Hematopoietic multipotent progenitor cell treated with erythropoietin and hydrocortisone succinate and interleukin-3 and kit ligand, for 4 days (in vitro differentiated cells): ENCODE results near the gene ALS2.
"Not testable (repeated sequence)": the region's sequence is repeated elsewhere in the genome, so short reads cannot be mapped to it uniquely, and the experiment has no call there.

ENCODE experiments used
- DNase-seq: peaks from one replicate; pipeline ENCODE4 v3.0.0-alpha.2; 2015

ALS2 gene

GRCh38 chr2:201780674-201781493 lies at the start of gene ALS2:
Gene ALS2 (minus strand): TSS chr2:201780933. CDS start chr2:201768885, 12,048 bp downstream.
- DNase-seq, result peak; percentile 98

- no peak for DNase-seq
These were observed 47.5 kb upstream of the ALS2 start for GRCh38 chr2:201828220-201828619.

GRCh38 chr2:201827621-201828020 lies 46.9 kb upstream of the ALS2 start:
- DNase-seq, result no peak

DNA sequence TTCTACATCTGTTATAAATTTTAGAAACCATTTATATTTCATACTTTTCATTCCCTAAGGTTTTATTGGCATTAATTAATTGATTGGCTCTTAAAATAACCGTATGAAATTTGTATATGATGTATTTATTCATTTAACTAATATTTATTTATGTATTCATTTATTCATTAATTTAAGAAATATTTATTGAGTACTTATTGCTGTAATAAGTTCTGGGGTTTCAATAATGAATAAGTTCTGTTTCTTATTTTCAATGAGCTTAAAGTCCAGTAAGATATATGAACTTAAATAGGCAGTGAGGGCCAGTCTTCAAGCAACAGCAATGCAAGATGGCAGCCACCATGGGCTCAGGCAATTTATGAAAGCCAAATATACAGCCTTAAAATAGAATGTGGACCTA lies 43.5 kb upstream of the ALS2 start:
- DNase-seq, result no peak

DNA sequence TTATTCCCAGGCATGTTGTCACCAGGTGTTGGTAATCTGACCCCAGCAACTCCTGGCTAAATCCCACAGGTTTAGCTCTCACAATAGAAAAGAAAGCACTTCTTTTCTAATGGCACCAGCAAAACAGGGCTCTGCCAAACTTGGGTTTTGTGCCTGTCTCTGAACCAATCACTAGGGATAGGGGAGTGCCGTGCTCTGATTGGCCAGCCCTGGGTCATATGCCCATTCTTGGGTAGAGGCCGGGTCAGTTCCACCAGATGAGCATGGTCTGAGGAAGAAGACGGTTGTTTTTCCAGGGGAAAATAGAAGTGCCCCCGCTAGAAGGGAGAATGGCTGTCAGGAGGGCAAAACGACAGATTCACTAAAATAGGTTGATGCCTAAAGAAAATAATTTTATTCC lies 40.3 kb upstream of the ALS2 start:
- DNase-seq, result no peak

DNA sequence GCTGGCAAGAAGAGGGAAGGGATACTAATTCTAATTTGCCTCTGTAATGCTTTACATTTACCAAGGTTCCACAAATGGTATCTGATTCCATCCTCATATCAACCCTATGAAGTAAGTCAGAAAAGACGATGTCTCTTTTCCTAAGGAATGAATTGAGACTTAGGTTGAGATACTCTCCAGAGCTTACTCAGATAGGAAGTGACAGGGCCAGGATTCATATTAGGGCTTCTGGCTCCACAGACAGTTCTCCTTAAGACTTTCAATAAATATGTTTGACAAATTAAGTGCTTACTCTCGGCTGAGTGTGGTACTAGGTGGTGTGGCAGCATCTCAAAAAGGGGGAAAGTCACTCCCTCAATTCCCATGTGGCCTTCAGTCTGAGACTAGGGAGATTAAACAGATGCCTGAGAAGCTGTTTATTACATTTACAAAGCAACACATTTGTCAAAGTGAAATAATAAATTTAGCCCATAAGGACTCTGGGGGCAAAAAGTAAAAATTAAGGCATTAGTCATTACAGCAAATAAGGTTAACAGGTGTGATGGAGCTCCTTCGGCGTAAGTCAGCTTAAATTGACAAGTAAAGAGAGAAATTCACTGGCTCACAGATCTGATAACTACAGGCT lies 39.8 kb upstream of the ALS2 start:
- DNase-seq, result no peak

DNA sequence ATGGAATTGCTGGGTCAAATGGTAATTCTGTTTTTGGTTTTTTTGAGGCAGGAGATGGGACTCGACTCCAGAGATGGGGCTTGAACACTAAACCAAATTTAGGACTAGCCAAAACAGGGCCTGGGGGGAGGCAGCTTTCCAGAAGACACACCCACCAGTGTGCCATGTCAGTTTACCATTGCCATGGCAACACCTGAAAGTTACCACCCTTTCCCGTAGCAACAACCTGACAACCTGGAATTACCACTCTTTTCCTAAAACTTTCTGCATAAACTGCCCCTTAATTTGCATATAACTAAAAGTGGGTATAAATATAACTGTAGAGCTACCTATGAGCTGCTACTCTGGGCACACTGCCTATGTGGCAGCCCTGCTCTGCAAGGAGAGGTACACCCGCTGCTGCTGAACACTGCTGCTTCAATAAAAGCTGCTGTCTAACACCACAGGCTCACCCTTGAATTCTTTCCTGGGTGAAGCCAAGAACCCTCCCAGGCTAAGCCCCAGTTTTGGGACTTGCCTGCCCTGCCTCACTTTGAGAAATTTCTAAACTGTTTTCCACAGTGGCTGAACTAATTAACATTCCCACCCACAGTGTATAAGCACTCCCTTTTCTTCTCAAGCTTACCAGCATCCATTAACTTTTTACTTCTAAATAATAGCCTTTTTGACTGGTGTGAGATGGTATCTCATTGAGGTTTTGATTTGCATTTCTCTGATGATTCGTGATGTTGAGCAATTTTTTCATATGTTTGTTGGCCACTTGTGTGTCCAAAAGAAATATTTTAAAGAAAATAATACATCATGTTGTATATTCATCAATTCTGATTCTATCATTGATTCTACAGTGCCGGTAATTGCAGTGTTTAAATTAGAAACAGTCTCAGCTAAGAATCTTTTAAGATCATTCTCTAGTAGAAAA lies 36.2 kb upstream of the ALS2 start:
- DNase-seq, result no peak

DNA sequence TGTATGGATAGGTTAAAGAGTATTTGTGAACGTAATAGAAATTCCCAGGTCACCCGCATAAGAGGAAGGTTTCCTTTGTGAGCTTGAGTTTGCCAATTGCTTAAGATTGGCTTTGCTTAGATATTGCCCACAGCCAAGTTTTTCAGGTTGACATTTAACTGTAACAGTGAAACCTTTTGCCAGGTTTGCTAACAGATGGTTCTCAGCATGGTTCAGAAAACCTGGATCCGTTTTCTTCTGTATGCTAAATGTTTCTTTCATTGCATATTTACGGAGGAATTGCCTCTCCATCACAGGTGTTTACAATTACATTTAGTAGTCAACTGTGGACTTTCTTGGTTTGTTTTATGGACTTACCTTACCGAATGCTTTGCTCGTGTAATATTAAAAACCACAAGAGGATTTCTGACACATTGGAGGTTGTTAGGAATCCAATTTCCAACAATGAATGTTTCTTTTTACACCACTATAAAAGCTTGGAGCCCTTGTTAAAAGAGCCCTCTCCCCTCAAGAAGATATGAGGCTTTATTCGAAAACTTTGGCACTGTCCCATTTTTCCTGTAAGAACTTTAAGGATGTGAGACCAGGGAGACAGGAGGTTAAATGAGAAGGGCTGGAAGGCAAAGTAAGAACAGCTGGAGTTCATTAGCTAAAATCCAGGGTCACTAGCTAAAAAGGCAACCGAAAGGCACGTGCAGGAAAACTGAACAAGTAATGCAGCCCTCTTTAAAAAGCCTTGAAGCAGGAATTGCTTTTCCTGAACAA lies 33.4 kb upstream of the ALS2 start:
- DNase-seq, result no peak

DNA sequence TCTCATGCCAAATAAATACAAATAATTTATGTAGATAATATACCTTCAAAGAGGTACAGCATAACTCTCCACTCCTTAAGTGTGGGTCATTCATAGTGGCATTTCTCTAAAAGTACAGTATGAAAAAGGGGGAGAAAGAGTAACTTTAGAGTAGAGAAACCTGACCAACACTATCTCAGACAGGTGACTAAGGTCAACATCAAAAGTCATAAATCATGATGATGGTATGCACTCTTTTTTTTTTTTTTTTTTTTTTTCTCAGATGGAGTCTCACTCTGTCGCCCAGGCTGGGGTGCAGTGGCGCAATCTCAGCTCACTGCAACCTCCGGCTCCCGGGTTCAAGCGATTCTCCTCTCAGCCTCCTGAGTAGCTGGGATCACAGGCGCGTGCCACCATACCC lies 29.9 kb upstream of the ALS2 start:
- DNase-seq, result not testable (repeated sequence)

DNA sequence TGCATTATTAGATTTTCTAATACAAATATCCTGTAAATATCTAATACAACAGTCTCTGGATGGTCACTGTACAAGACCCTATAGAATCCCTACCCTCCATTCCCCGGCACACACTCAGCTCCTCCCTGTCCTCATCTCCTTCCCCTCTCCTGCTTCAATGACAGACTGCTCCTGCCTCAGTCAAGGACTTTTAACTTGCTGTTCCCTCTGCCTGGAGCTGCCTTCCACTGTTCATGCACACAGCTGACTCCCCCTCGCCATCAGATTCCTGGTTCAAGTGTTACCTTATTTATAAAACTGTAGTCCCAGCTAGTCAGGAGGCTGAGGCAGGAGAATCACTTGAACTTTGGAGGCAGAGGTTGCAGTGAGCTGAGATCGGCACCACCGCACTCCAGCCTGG lies 28.9 kb upstream of the ALS2 start:
- no peak for DNase-seq

GRCh38 chr2:201808027-201808426 lies 27.3 kb upstream of the ALS2 start:
- no peak for DNase-seq

- DNase-seq, result no peak
These were observed 26.8 kb upstream of the ALS2 start for GRCh38 chr2:201807452-201807999.

- DNase-seq, result no peak
These were observed 25.9 kb upstream of the ALS2 start, which contains the start of gene CDK15 for GRCh38 chr2:201806442-201807170. Gene CDK15 (plus strand): TSS chr2:201806537. CDS start chr2:201806665, 128 bp downstream.

DNA sequence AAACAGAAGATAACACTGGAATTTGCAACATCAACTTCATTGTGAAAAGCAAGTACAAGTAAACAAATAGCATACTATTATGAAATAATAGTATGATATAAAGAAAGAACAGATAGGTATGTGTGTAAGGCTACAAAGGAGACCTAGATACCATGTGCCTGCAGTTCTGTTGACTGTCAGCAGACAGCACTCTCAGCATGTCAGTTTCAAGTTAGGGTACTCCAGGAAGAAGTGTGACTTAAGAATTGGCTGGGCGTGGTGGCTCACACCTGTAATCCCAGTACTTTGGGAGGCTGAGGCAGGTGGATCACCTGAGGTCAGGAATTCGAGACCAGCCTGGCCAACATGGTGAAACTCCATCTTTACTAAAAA lies 18.2 kb upstream of the ALS2 start:
- DNase-seq, result peak; percentile 54

DNA sequence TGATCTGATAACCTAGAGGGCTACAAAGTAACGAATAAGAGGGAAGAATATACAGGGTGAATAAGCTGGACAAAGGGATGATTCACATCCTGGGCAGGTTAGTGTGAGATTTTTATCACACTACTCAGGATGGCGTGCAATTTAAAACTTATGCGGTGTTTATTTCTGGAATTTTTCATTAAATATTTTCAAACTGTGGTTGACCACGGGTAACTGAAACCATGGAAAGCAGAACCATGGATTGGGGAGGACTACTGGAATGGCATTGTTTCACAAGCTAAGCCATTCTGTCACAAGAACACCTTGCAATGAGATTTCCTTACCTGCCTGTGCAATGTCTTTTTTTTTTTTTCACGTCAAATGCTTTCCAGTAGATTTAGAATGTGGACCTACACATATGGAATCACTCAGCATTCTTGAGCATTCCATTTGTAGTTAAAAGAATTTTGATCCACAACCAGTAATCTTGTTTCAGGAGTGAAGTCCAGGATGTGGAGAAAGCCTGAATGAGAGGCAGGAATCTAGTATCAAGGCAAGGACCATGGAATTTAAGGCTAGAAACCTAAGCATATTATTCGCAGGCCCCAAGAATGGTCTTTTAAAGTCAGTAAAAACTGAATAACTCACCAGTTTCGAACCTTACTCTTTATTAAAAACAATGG lies 17.6 kb upstream of the ALS2 start:
- DNase-seq, result no peak

DNA sequence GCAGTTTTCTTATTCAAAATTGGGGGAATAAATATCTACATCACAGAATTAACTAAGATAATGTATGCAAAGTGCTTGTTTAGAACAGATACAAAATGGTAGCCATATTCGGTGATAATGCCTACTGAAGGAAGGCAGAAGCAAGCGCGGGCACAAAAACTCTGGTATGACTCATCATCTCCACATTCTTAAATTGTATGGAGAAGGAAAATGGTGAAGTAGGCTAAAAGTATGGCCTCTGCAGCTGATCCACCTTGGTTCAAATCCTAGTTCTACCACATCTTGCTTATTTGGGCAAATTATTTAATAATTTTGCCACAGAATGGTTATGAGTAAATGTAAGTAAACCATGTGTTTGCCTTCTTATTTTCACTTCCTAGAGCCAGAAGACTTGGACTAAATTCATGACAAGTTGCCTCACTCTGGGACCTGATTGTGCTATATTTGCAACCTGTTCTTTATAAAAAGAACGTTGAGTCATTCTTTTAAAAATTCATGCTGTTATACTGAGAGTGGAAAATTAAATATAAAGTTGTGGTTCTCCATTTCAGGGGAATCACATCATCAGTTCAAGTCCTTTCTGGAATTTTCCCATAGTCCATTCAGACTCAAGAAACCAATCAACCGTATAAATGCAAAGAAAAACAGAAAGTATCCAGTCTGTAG lies 16.6 kb upstream of the ALS2 start:
- no peak for DNase-seq

DNA sequence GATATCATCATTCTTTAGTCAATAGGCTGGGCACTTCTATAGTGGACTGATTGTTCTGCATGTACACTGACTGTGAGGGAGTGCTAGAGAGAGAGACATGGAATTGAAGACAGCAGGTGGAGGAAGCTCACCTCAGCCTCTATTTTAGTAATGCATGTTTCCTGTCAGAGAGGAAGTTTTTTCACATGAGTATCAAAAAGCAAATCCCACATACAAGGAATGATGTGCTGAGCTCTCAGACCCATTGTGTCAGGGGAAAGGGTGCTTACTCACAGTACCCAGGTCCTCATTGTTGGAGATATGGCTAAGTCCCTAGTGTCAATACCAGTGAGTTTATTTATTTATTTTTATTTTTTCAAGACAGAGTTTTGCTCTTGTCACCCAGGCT lies 15.7 kb upstream of the ALS2 start:
- no peak for DNase-seq

DNA sequence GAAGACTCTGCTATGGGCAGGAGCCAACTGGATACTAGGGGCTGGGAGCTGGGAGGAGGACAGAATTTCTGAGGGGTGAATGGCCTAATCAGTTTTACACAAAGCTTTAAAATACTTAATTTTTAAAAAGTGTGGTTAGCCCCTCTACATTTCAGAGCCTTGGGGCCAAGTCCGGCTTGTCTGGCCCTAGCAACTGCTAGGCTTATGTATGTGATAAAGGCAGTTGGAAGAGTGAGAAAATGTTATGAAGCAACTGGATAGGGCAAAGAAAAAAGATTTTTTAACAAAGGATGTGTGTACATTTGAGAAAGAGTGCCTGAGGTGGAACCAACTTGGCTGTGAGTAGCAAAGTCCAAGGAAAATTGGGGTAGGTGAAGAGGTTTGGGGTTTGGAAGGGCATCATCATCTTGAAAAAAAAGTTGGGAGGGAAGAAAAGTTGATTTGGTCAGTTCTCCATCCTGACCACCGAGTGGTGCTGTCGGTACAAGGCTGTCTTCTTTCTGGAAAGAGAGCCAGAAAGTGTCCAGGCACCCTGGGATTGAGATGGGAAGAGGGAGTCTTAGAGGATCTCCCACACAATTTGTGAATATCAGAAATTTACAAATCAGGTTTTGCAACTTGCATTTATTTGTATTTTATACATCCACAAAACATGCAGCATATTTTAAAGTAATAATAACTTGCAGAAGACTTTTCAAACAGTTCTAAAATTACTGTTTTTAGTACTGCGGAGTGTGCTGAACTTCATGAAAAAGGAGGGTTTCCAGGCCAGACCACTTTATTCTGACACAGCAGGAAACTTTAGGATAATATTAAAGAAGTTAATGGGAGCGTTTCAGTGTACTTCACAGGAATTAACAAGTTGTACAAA lies 15.1 kb upstream of the ALS2 start:
- DNase-seq, result peak; percentile 67

GRCh38 chr2:201794294-201794693 lies 13.6 kb upstream of the ALS2 start:
- no peak for DNase-seq
